Measurements from ENCODE around the gene CLSTN2. TPM values are rescaled to one million over a fixed set of nuclear protein-coding genes. Genes with fewer than 3 reads are reported as not detected.
A peak's percentile ranks its signal among the peaks of the same experiment; 100 is the strongest.

CLSTN2 gene
- total RNA-seq, 1 experiment from 2014 or later, result 0.68 TPM

DNA sequence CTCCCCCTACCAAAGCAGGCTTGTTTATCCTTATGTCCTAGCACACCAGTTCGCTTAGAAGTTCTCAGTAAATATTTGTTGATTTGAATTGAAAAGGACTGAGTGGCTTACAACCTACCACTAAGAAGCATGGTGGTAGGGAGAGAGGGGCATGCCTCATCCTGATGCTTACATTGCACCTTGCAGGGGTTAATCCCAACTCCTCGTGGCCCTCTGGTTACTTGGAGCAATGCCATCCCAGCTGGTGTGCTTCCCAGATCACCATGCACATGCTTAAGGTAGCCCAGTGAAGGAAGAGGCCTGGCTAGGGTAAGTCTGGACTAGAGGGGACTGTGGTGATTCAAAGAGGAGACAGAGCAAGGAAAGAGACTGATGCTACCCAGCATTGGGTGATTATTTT is 253.3 kb downstream of the CLSTN2 start:
- no peak overlapping the region for H4K5ac ChIP-seq (ENCODE audit: insufficient read length, low read depth, low read length)
- H3K9me3 ChIP-seq (ENCODE audit: control insufficient read depth, low read depth, low read length), result no peaks in the 10 kb centered on the region

More for the DNA sequence above, 253.3 kb downstream of the CLSTN2 start:
- no peak overlapping the region for H3K4me3 Mint-ChIP-seq
- no peak overlapping the region for H2BK20ac ChIP-seq (ENCODE audit: low read depth, low read length, poor library complexity, severe bottlenecking)
- H3K79me1 ChIP-seq (ENCODE audit: insufficient read depth, low read depth, low read length, poor library complexity, severe bottlenecking), result no peaks in the 10 kb centered on the region
- H2BK15ac ChIP-seq (ENCODE audit: low read depth, low read length), result no peak overlapping the region
- H3K14ac ChIP-seq (ENCODE audit: insufficient read depth, low read length), result peak overlapping the region; percentile 66; the same call in 1 of the 2 replicates
- no peak overlapping the region for H2AK5ac ChIP-seq (ENCODE audit: insufficient read length, low read length)
- H3K18ac ChIP-seq (ENCODE audit: insufficient read length, low read depth, low read length), result no peak overlapping the region
- no peak overlapping the region for H2BK120ac ChIP-seq (ENCODE audit: low read depth, low read length, poor library complexity, severe bottlenecking)
- H3K9ac ChIP-seq (ENCODE audit: extremely low read depth, insufficient read length, low read length), result no peak overlapping the region
- H3K9me3 Mint-ChIP-seq, result peaks cover 6 to 9% of the 10 kb centered on the region in 2 experiments
- no peaks in the 10 kb centered on the region for H3K27me3 ChIP-seq (ENCODE audit: insufficient read depth, low read length)
- no peaks in the 10 kb centered on the region for H4K20me1 ChIP-seq (ENCODE audit: control insufficient read depth, insufficient read depth, insufficient read length)
- no peaks in the 10 kb centered on the region; the same call in 1 of the 2 replicates for H3K27me3 Mint-ChIP-seq (ENCODE audit: low read depth)
- no peaks in the 10 kb centered on the region for H3K4me1 Mint-ChIP-seq
- no peaks in the 10 kb centered on the region for H3K79me2 ChIP-seq (ENCODE audit: insufficient read depth, low read length)
- no peak overlapping the region for H3K27ac Mint-ChIP-seq
- H3K23ac ChIP-seq (ENCODE audit: insufficient read length, low read depth, low read length), result no peak overlapping the region
- no peaks in the 10 kb centered on the region for H3K4me1 ChIP-seq (ENCODE audit: insufficient read depth, low read length)
- DNase-seq, result no peak
- TF ChIP-seq, protein P1, sequence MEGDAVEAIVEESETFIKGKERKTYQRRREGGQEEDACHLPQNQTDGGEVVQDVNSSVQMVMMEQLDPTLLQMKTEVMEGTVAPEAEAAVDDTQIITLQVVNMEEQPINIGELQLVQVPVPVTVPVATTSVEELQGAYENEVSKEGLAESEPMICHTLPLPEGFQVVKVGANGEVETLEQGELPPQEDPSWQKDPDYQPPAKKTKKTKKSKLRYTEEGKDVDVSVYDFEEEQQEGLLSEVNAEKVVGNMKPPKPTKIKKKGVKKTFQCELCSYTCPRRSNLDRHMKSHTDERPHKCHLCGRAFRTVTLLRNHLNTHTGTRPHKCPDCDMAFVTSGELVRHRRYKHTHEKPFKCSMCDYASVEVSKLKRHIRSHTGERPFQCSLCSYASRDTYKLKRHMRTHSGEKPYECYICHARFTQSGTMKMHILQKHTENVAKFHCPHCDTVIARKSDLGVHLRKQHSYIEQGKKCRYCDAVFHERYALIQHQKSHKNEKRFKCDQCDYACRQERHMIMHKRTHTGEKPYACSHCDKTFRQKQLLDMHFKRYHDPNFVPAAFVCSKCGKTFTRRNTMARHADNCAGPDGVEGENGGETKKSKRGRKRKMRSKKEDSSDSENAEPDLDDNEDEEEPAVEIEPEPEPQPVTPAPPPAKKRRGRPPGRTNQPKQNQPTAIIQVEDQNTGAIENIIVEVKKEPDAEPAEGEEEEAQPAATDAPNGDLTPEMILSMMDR (conservative IDR thresholded peaks at IDR 0.05), result no peak
- peaks cover under 1 to 10% (median 3%) of the 10 kb centered on the region in 3 experiments; a peak in 6 of 7 replicates for H3K36me3 Mint-ChIP-seq (ENCODE audit: insufficient read depth in 1 of 3, low read depth in 3 of 3)
- H2BK12ac ChIP-seq (ENCODE audit: insufficient read length, low read depth, low read length), result no peak overlapping the region
- H3T11ph ChIP-seq (ENCODE audit: low read length), result no peak overlapping the region
- H3K4me2 ChIP-seq (ENCODE audit: insufficient read depth, insufficient read length, low read length), result no peak overlapping the region
- H4K91ac ChIP-seq (ENCODE audit: insufficient read length, low read depth, low read length), result no peak overlapping the region
- no peak overlapping the region for H3K56ac ChIP-seq (ENCODE audit: insufficient read length, low read depth, low read length)
- H3K27ac ChIP-seq (ENCODE audit: insufficient read length, low read depth, low read length), result no peak overlapping the region
- H2AFZ ChIP-seq (ENCODE audit: low read length), result no peak overlapping the region
- no peaks in the 10 kb centered on the region for H3K23me2 ChIP-seq (ENCODE audit: insufficient read length, low read depth, low read length, poor library complexity, severe bottlenecking)
- H2BK5ac ChIP-seq (ENCODE audit: insufficient read length, low read length), result no peak overlapping the region
- WGBS (ENCODE audit: extremely low coverage, insufficient read length, low lambda C conversion rate), result no CpG with 5 or more reads among the region's 2 CpGs
- H3K4ac ChIP-seq (ENCODE audit: low read depth, low read length), result no peak overlapping the region
- H4K8ac ChIP-seq (replicated peaks; ENCODE audit: insufficient read length, low read depth, low read length), result no peak overlapping the region

Measured in H9 (cell line).